Endodermal cell (in vitro differentiated cells): Measurements from ENCODE around the gene CARD8. TPM values are rescaled to one million over a fixed set of nuclear protein-coding genes. Genes with fewer than 3 reads are reported as not detected.

Experiments
- DNase-seq: peaks from one replicate; pipeline ENCODE4 v3.0.0-alpha.2; 2017
- H3K27ac ChIP-seq: 2 replicates; pipeline ENCODE4 v1.5.1; 2013; ENCODE audit warnings: mild to moderate bottlenecking, low read depth, low read length, moderate library complexity
- H3K27me3 ChIP-seq: 2 replicates; pipeline ENCODE4 v1.6.1; 2013; ENCODE audit warnings: mild to moderate bottlenecking, low read length, moderate library complexity; ENCODE audit not compliant: insufficient read depth, control insufficient read depth, poor library complexity, severe bottlenecking
- H3K36me3 ChIP-seq: 2 replicates; pipeline ENCODE4 v1.7.0; 2013; ENCODE audit warnings: mild to moderate bottlenecking, low read length, moderate library complexity; ENCODE audit not compliant: control insufficient read depth, insufficient read depth
- H3K4me1 ChIP-seq: one replicate; pipeline ENCODE4 v1.7.0; 2013; ENCODE audit warnings: low read length; ENCODE audit not compliant: control insufficient read depth, insufficient read depth
- H3K4me3 ChIP-seq: 2 replicates; pipeline ENCODE4 v1.5.1; 2013; ENCODE audit warnings: mild to moderate bottlenecking, low read length, moderate library complexity
- H3K9ac ChIP-seq: 2 replicates; pipeline ENCODE4 v1.6.1; 2013; ENCODE audit warnings: mild to moderate bottlenecking, low read length, moderate library complexity; ENCODE audit not compliant: poor library complexity, severe bottlenecking; ENCODE audit errors: extremely low read depth
- H3K9me3 ChIP-seq: 2 replicates; pipeline ENCODE4 v1.6.1; 2013; ENCODE audit warnings: mild to moderate bottlenecking, low read length, moderate library complexity; ENCODE audit not compliant: control insufficient read depth
- H3K27ac Mint-ChIP-seq: 2 replicates; pipeline ENCODE4 v1.8.0; 2020; ENCODE audit warnings: mixed read lengths
- H3K27me3 Mint-ChIP-seq: 2 replicates; pipeline ENCODE4 v1.8.0; 2021; ENCODE audit warnings: mild to moderate bottlenecking, mixed read lengths; ENCODE audit not compliant: insufficient read depth
- H3K36me3 Mint-ChIP-seq: 2 replicates; pipeline ENCODE4 v1.8.0; 2020; ENCODE audit warnings: low read depth, mixed read lengths
- H3K4me1 Mint-ChIP-seq: 2 replicates; pipeline ENCODE4 v1.8.0; 2020; ENCODE audit warnings: mixed read lengths
- H3K4me3 Mint-ChIP-seq: 2 replicates; pipeline ENCODE4 v1.8.0; 2020; ENCODE audit warnings: mild to moderate bottlenecking, moderate library complexity, mixed read lengths
- H3K9me3 Mint-ChIP-seq: 2 replicates; pipeline ENCODE4 v1.8.0; 2020; ENCODE audit warnings: mild to moderate bottlenecking, mixed read lengths
- WGBS, 2 experiments: methylation state at CpG; one replicate each; pipeline versions ENCODE4 v1.1.5 to v1.1.7; 2013; ENCODE audit warnings: missing lambda C conversion rate in 2 of 2, mixed read lengths in 1 of 2; ENCODE audit not compliant: insufficient coverage in 1 of 2, insufficient read length in 1 of 2; 5-methylcytosine and 5-hydroxymethylcytosine counted together
- total RNA-seq, 2 donors: library from RNA; stranded (reverse); fragmentation: NEBNext Ultra II Directional in 1 of 2; extraction: Animal tissue kit (Norgen Biotek cat#: 25700) in 1 of 2; gene quantifications; 2 replicates in 1 of 2; 3 replicates in 1 of 2; pipeline ENCODE4 v1.2.1, GENCODE V29; 2021
- TF ChIP-seq, protein P1 (sequence below): fragments of 200-600 bp; sonication (generic); conservative IDR thresholded peaks from 2 replicates; pipeline ENCODE4 v1.5.0; 2021; ENCODE audit warnings: antibody characterized with exemption, mild to moderate bottlenecking

Gene CARD8
- total RNA-seq, 2 donors from 2014 or later, result 34.0 to 44.6 TPM

DNA sequence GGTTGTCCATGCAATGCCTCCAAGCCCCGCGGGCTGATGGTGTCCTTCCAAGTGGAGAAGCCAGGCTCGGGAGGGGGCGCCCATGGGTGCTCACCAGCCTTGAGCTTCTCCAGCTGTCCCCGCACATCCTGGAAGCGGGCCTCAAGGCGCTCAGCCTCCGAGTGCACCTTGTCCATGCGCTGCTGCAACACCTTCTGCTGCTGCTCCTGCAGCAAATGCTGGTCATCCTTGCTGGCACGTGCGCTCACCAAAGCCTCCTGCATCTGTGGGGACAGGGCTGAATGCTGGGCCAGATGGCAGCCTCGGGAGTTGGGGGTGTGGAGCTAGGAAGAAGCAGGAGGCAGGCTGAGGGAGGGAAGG is 46.9 kb upstream of the CARD8 start:
- H3K4me1 ChIP-seq, result peaks cover 4% of the 10 kb centered on the region
- H3K27ac ChIP-seq, result no peak overlapping the region
- no peak overlapping the region for H3K27ac Mint-ChIP-seq
- no peaks in the 10 kb centered on the region for H3K36me3 ChIP-seq
- H3K36me3 Mint-ChIP-seq, result no peaks in the 10 kb centered on the region
- no peak overlapping the region for H3K9ac ChIP-seq
- no peak for DNase-seq
- peaks cover 1% of the 10 kb centered on the region for H3K9me3 Mint-ChIP-seq
- H3K4me3 Mint-ChIP-seq, result no peak overlapping the region
- no peak overlapping the region for H3K4me3 ChIP-seq
- TF ChIP-seq, protein P1, sequence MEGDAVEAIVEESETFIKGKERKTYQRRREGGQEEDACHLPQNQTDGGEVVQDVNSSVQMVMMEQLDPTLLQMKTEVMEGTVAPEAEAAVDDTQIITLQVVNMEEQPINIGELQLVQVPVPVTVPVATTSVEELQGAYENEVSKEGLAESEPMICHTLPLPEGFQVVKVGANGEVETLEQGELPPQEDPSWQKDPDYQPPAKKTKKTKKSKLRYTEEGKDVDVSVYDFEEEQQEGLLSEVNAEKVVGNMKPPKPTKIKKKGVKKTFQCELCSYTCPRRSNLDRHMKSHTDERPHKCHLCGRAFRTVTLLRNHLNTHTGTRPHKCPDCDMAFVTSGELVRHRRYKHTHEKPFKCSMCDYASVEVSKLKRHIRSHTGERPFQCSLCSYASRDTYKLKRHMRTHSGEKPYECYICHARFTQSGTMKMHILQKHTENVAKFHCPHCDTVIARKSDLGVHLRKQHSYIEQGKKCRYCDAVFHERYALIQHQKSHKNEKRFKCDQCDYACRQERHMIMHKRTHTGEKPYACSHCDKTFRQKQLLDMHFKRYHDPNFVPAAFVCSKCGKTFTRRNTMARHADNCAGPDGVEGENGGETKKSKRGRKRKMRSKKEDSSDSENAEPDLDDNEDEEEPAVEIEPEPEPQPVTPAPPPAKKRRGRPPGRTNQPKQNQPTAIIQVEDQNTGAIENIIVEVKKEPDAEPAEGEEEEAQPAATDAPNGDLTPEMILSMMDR, result no peak
- H3K9me3 ChIP-seq, result peaks cover 10% of the 10 kb centered on the region
- H3K27me3 ChIP-seq, result peaks cover 36% of the 10 kb centered on the region
- WGBS, 2 experiments, result 92 to 96% methylated on average over 11 to 12 of the region's 12 CpGs
- H3K4me1 Mint-ChIP-seq, result peaks cover 7% of the 10 kb centered on the region
- H3K27me3 Mint-ChIP-seq, result peaks cover 48% of the 10 kb centered on the region

DNA sequence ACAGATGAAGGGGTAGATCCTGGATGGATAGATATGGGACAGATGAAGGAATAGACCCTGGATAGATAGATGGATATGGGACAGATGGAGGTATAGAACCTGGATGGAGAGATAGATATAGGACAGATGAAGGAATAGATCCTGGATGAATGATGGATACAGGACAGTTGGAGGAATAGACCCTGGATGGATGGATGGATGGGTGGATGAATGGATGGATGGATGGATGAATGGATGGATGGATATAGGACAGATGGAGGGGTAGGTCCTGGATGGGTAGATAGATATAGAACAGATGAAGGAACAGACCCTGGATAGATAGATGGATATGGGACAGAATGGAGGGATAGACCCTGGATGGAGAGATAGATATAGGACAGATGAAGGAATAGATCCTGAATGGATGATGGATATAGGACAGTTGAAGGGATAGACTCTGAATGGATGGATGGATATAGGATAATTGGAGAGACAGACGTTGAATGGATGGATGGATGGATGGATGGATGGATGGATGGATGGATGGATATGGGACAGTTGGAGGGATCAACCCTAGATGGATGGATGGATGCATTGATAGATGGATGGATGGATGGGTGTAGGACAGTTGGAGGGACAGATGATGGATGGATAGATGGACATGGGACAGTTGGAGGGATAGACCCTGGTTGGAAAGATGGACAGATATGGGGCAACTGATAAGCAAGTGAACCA is 46.3 kb upstream of the CARD8 start:
- WGBS, 2 experiments, result 84 to 100% methylated on average over 1 of the region's 1 CpG
- no peak for DNase-seq
- H3K36me3 ChIP-seq, result no peaks in the 10 kb centered on the region

DNA sequence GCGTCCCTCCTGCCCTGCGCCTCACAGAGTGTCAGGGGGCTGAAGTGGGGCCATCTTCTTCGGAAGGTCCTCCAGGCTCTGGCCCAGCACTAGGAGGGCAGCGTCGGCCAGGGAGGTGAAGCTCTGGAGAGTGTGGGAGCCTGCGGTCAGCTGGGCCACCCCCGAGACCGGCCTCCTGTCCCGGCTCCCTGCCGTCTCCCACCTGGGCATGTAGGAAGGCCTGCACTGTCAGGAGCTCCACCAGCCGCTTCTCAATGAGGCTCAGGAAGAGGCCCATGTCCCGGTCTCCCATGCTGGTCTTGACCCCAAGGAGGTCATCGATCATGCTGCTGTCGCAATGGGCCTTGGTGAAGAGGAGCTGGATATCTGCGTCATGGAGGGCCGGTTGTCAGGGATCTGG is 42.3 kb upstream of the CARD8 start:
- no peak overlapping the region for H3K4me3 ChIP-seq
- no peak overlapping the region for H3K27ac ChIP-seq
- H3K9me3 ChIP-seq, result no peaks in the 10 kb centered on the region
- Mint-ChIP-seq H3K27me3 (peaks cover 38% of the 10 kb centered on the region), H3K36me3 (no peaks in the 10 kb centered on the region), H3K9me3 (no peaks in the 10 kb centered on the region), H3K27ac (no peak overlapping the region), H3K4me3 (no peak overlapping the region), H3K4me1 (peaks cover 4% of the 10 kb centered on the region)
- WGBS, 2 experiments, result 93 to 95% methylated on average over 12 to 16 of the region's 16 CpGs
- no peaks in the 10 kb centered on the region for H3K4me1 ChIP-seq
- no peak for DNase-seq
- no peaks in the 10 kb centered on the region for H3K36me3 ChIP-seq
- TF ChIP-seq, protein P1, result no peak
- peaks cover 12% of the 10 kb centered on the region for H3K27me3 ChIP-seq
- H3K9ac ChIP-seq, result no peak overlapping the region

More for the DNA sequence above, 46.3 kb upstream of the CARD8 start:
- H3K27me3 ChIP-seq, result peaks cover 36% of the 10 kb centered on the region
- peaks cover 4% of the 10 kb centered on the region for H3K4me1 ChIP-seq
- no peak overlapping the region for H3K4me3 ChIP-seq
- H3K36me3 Mint-ChIP-seq, result no peaks in the 10 kb centered on the region
- peaks cover 49% of the 10 kb centered on the region for H3K27me3 Mint-ChIP-seq
- no peak overlapping the region for H3K4me3 Mint-ChIP-seq
- H3K27ac ChIP-seq, result no peak overlapping the region
- H3K9me3 Mint-ChIP-seq, result peaks cover 1% of the 10 kb centered on the region
- peaks cover 10% of the 10 kb centered on the region for H3K9me3 ChIP-seq
- no peak overlapping the region for H3K27ac Mint-ChIP-seq
- TF ChIP-seq, protein P1, result no peak
- H3K4me1 Mint-ChIP-seq, result peaks cover 7% of the 10 kb centered on the region
- H3K9ac ChIP-seq, result no peak overlapping the region
